H1 (cell line): Measurements from ENCODE around the gene CLBA1. TPM values are rescaled to one million over a fixed set of nuclear protein-coding genes. Genes with fewer than 3 reads are reported as not detected.

Experiments used
- BCL11A ChIP-seq, 2 experiments: IDR thresholded peaks; one replicate each; pipeline ENCODE4 v1.6.1; 2011; ENCODE audit warnings: low read depth in 2 of 2, low read length in 2 of 2, mild to moderate bottlenecking in 2 of 2
- FOSL1 ChIP-seq: IDR thresholded peaks from 2 replicates; pipeline ENCODE4 v1.6.1; 2011; ENCODE audit warnings: mild to moderate bottlenecking, low read depth, low read length, moderate library complexity; ENCODE audit not compliant: insufficient read depth
- HDAC6 ChIP-seq: IDR thresholded peaks from one replicate; pipeline ENCODE4 v1.7.1; 2012; ENCODE audit warnings: low read depth, mild to moderate bottlenecking, inconsistent platforms, low read length, moderate library complexity
- POLR2A ChIP-seq, 2 experiments: IDR thresholded peaks; 1 replicate in 1 of 2; 2 replicates in 1 of 2; pipeline ENCODE4 v1.6.1; 2011; ENCODE audit warnings: low read depth in 2 of 2, low read length in 2 of 2, mild to moderate bottlenecking in 2 of 2; ENCODE audit errors: control extremely low read depth in 1 of 2
- RNF2 ChIP-seq: fragments of 200-900, 300-1000 bp; sonication (generic); IDR thresholded peaks from 2 replicates; pipeline ENCODE4 v1.7.1; 2016; ENCODE audit warnings: borderline replicate concordance, low read depth, mild to moderate bottlenecking, antibody characterized with exemption, low read length; ENCODE audit not compliant: poor library complexity, severe bottlenecking; ENCODE audit errors: missing control alignments
- SIN3A ChIP-seq, 2 experiments: IDR thresholded peaks in 1 of 2; conservative IDR thresholded peaks in 1 of 2; 2 replicates each; pipeline ENCODE4 v1.6.1; 2011 to 2012; ENCODE audit warnings: low read length in 2 of 2, improper control_type of control experiment in 1 of 2, low read depth in 1 of 2, mild to moderate bottlenecking in 1 of 2
- polyA plus RNA-seq, 7 experiments: library from polyadenylated mRNA; depleted of rRNA in 3 of 7; stranded (reverse) in 5 of 7; unstranded in 2 of 7; fragments of >200 nt in 5 of 7; fragments of 200-250 nt in 2 of 7; gene quantifications; 1 replicate in 5 of 7; 2 replicates in 1 of 7; 4 replicates in 1 of 7; pipeline versions ENCODE4 v1.2.1 to v1.2.3, GENCODE V29; 2011 to 2013; ENCODE audit warnings: missing spikeins in 2 of 7, mixed read lengths in 2 of 7
- total RNA-seq: library from RNA; stranded (reverse); fragmentation: NEBNext Ultra II Directional; extraction: Animal tissue kit (Norgen Biotek cat#: 25700); gene quantifications from 2 replicates; pipeline ENCODE4 v1.2.1, GENCODE V29; 2021
- TF ChIP-seq, protein P1 (sequence below): fragments of 300-600 bp; sonication (generic); IDR thresholded peaks from 2 replicates; pipeline ENCODE4 v1.7.1; 2012; ENCODE audit warnings: low read length, moderate library complexity, mild to moderate bottlenecking, inconsistent platforms; ENCODE audit not compliant: insufficient replicate concordance

CLBA1 gene
- total and polyA plus RNA-seq, 2 of the 8 experiments (the other 6 are each of a cell fraction or from before 2014, with no cell fraction given): 1.6 to 2.4 TPM

DNA sequence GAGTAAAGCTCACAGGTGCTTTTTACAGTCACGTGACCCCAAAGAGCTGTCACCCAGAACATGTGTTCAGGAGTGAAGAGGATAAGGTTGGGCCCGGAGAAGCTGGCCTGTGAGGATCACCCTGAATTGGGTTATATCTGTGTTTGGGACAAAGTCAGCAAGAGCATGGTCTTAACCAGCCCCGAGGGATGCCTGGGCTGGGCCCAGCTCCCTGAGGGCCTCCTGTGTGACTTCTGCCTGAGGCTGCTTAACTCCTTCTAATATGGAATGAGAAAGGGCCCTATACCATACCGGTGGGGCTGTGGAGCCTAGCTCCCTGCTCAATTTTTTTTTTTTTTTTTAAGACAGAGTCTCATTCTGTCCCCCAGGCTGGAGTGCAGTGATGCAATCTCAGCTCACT lies 32.8 kb downstream of the CLBA1 start (continued):
- no peak for TF ChIP-seq HDAC6
- TF ChIP-seq BCL11A (IDR thresholded peaks at IDR 0.05; ENCODE audit: low read depth in 2 of 2, low read length in 2 of 2): no peak
- TF ChIP-seq FOSL1: no peak
- no peak for TF ChIP-seq RNF2
- TF ChIP-seq POLR2A (IDR thresholded peaks at IDR 0.05; ENCODE audit: control extremely low read depth in 1 of 2, low read depth in 2 of 2, low read length in 2 of 2): no peak
- TF ChIP-seq, protein P1, sequence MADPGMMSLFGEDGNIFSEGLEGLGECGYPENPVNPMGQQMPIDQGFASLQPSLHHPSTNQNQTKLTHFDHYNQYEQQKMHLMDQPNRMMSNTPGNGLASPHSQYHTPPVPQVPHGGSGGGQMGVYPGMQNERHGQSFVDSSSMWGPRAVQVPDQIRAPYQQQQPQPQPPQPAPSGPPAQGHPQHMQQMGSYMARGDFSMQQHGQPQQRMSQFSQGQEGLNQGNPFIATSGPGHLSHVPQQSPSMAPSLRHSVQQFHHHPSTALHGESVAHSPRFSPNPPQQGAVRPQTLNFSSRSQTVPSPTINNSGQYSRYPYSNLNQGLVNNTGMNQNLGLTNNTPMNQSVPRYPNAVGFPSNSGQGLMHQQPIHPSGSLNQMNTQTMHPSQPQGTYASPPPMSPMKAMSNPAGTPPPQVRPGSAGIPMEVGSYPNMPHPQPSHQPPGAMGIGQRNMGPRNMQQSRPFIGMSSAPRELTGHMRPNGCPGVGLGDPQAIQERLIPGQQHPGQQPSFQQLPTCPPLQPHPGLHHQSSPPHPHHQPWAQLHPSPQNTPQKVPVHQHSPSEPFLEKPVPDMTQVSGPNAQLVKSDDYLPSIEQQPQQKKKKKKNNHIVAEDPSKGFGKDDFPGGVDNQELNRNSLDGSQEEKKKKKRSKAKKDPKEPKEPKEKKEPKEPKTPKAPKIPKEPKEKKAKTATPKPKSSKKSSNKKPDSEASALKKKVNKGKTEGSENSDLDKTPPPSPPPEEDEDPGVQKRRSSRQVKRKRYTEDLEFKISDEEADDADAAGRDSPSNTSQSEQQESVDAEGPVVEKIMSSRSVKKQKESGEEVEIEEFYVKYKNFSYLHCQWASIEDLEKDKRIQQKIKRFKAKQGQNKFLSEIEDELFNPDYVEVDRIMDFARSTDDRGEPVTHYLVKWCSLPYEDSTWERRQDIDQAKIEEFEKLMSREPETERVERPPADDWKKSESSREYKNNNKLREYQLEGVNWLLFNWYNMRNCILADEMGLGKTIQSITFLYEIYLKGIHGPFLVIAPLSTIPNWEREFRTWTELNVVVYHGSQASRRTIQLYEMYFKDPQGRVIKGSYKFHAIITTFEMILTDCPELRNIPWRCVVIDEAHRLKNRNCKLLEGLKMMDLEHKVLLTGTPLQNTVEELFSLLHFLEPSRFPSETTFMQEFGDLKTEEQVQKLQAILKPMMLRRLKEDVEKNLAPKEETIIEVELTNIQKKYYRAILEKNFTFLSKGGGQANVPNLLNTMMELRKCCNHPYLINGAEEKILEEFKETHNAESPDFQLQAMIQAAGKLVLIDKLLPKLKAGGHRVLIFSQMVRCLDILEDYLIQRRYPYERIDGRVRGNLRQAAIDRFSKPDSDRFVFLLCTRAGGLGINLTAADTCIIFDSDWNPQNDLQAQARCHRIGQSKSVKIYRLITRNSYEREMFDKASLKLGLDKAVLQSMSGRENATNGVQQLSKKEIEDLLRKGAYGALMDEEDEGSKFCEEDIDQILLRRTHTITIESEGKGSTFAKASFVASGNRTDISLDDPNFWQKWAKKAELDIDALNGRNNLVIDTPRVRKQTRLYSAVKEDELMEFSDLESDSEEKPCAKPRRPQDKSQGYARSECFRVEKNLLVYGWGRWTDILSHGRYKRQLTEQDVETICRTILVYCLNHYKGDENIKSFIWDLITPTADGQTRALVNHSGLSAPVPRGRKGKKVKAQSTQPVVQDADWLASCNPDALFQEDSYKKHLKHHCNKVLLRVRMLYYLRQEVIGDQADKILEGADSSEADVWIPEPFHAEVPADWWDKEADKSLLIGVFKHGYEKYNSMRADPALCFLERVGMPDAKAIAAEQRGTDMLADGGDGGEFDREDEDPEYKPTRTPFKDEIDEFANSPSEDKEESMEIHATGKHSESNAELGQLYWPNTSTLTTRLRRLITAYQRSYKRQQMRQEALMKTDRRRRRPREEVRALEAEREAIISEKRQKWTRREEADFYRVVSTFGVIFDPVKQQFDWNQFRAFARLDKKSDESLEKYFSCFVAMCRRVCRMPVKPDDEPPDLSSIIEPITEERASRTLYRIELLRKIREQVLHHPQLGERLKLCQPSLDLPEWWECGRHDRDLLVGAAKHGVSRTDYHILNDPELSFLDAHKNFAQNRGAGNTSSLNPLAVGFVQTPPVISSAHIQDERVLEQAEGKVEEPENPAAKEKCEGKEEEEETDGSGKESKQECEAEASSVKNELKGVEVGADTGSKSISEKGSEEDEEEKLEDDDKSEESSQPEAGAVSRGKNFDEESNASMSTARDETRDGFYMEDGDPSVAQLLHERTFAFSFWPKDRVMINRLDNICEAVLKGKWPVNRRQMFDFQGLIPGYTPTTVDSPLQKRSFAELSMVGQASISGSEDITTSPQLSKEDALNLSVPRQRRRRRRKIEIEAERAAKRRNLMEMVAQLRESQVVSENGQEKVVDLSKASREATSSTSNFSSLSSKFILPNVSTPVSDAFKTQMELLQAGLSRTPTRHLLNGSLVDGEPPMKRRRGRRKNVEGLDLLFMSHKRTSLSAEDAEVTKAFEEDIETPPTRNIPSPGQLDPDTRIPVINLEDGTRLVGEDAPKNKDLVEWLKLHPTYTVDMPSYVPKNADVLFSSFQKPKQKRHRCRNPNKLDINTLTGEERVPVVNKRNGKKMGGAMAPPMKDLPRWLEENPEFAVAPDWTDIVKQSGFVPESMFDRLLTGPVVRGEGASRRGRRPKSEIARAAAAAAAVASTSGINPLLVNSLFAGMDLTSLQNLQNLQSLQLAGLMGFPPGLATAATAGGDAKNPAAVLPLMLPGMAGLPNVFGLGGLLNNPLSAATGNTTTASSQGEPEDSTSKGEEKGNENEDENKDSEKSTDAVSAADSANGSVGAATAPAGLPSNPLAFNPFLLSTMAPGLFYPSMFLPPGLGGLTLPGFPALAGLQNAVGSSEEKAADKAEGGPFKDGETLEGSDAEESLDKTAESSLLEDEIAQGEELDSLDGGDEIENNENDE: no peak
- TF ChIP-seq SIN3A (conservative IDR thresholded peaks at IDR 0.05 in 1 of 2, IDR thresholded peaks at IDR 0.05 in 1 of 2; ENCODE audit: low read depth in 1 of 2, low read length in 2 of 2): no peak
- TF ChIP-seq, all 59 proteins: peak for 0
